GF-D8 (cell line): Measurements from ENCODE around the gene EFCAB9.
"Not testable (repeated sequence)": the region's sequence is repeated elsewhere in the genome, so short reads cannot be mapped to it uniquely, and the experiment has no call there.

Experiments
- DNase-seq: peaks from one replicate; lab custom pipeline; 2025; lab: John Stamatoyannopoulos, UW

The EFCAB9 gene

DNA sequence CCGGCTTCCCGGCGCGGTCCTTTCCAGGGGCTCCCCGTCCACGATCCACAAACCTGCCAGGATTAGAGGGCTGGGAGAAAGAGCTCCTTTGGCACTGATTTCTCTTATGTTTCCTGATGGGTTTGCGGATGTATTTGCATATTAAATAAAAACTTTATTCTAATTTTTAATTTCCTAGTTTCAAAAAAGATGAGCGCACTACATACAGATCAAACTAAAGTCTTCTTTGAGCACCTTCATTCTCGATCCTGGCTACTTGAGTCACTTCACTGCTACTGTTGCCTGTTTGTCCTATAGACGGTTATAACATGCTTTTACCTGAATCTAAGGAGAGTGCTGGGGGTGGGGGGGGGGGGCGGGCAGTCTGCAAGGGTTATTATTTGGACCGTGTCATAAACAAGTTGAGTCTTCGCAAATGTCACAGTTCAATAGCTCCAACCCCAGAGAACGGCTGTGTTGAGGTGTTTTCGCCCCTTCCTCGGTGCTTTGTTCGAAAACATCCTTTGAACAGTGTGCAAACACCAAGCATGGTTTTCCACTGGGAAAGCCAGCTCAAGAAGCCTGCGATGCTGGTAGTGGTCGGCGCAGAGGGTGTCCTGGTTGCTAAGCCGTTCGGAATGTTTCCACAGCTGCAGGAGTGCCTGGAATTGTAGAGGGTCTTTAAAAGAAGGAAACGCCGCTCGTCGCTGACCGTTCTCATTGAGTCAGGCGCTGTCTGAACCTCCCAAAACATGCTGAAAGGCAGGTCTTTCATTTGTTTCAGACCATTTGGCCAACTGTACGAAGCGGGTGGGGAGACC is 4.9 kb upstream of the EFCAB9 start:
- DNase-seq = no peak

DNA sequence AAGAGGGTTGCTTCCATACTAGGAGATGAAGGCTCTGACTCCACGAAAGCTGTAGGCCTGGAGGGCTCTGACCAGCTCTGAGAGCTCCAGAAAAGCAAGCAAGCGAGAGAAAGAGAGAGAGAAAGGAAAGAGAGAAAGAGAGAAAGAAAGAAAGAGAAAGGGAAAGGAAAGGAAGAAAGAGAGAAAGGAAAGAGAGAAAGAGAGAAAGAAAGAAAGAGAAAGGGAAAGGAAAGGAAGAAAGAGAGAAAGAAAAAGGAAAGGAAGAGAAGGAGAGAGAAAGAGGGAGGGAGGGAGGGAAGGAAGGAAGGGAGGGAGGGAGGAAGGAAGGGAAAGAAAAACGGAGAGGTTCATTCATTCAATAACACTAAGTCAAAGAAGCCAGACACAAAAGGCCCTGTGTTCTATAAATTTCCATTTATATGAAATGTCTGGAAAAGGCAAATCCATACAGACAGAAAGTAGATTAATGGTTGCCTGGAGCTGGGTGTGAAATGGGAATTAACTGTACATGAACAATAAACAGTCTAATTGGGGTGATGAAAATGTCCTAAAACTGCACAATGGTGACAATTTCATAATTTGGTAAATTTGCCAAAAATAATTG is 4.2 kb upstream of the EFCAB9 start:
- DNase-seq = no peak

DNA sequence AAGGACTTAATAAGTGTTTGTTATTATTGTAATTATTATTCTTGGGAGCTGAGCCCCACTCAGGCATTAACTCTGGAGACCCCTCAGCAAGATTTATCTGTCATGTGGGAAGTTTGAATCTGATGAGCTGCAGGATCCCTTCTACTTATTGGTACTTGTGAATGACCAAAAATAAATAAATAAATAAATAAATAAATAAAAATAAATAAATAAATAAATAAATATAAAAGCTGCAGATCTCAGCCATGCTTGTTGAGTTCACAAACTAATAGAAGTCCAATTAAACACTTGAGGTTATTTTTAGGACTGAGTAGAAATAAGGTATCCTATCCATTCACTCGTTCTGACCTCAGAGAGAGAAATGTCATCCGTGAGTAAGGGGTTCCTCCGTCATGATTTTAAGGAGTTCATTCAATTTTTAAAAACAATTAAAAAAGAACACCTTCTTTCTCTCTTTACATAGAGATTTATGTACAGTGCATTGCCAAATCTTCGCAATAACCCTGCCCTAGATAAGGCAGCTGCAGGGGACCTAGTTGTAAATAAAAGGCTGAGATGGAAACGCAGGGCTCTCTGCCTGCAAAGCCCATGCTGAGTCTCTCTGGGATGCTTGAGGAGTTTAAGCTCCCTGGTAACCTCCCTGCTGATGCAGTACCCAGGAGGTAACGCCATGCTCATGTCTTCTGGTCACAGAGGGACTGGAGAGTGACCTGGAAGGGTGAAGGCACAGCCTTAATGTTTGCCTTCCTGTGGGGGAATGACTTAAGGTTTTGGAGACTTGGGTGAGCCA is 1.2 kb downstream of the EFCAB9 start:
- no peak for DNase-seq

DNA sequence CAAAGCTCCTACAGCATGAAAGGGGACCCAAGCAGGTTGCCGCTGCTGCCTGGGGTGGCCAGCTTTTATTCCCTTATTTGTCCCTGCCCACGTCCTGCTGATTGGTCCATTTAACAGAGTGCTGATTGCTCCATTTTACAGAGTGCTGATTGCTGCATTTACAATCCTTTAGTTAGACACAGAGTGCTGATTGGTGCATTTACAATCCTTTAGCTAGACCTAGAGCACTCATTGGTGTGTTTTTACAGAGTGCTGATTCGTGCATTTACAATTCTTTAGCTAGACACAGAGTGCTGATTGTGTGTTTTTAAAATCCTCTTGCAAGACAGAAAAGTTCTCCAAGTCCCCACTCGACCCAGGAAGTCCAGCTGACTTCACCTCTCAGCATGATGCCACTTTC is 3.8 kb downstream of the EFCAB9 start:
- DNase-seq = not testable (repeated sequence)

- no peak for DNase-seq
Measured at GRCh38 chr5:172199446-172199845, 5.5 kb downstream of the EFCAB9 start.

GRCh38 chr5:172200476-172200875 is 6.5 kb downstream of the EFCAB9 start:
- DNase-seq = no peak

GRCh38 chr5:172205984-172206383 is 12.0 kb downstream of the EFCAB9 start:
- not testable (repeated sequence) for DNase-seq

DNA sequence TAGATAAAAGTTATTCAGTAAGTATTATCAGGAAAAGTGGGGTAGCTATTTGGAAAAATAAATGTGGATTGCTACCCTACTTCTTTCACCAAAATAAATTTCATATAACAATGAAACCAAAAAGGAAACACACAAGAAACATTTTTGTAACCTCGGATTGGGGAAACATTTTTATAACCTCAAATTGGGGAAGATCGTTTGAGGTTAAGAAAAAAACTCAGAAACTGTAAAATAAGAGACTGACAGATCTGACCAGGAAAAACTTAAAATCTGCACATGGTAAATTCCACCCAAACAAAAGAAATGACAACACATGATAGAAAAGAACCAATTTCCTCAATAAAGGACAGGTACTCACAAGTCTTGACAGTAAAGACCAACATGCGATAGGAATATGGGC is 13.5 kb downstream of the EFCAB9 start:
- peak; percentile 24 for DNase-seq

DNA sequence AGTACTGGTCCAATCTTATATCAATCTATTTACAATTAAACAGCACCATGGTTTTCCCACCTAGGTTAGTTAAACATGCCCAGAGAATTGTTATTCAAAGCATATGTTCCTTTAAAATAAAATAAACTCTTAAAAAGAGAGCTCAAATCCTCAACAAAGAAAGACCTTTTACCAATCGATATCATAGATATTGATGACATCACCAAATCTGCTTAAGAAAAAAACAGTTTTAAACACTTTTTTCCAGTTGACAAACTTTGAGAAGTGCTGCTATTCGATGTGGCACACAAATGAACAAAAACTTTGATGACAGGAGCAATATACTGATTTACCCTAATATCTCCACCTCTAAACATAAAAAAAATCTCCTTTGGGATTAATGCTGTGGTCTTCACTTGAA is 15.7 kb downstream of the EFCAB9 start:
- no peak for DNase-seq

- no peak for DNase-seq
Measured at GRCh38 chr5:172211676-172212075, 17.7 kb downstream of the EFCAB9 start.

GRCh38 chr5:172213126-172213525 is 19.2 kb downstream of the EFCAB9 start:
- DNase-seq = no peak

- no peak for DNase-seq
Measured at GRCh38 chr5:172216345-172216744, 22.4 kb downstream of the EFCAB9 start.

GRCh38 chr5:172219296-172219695 is 25.3 kb downstream of the EFCAB9 start:
- DNase-seq = no peak

GRCh38 chr5:172223901-172224873 is 30.2 kb downstream of the EFCAB9 start:
- DNase-seq = no peak

GRCh38 chr5:172224996-172225395 is 31.0 kb downstream of the EFCAB9 start:
- DNase-seq = no peak

DNA sequence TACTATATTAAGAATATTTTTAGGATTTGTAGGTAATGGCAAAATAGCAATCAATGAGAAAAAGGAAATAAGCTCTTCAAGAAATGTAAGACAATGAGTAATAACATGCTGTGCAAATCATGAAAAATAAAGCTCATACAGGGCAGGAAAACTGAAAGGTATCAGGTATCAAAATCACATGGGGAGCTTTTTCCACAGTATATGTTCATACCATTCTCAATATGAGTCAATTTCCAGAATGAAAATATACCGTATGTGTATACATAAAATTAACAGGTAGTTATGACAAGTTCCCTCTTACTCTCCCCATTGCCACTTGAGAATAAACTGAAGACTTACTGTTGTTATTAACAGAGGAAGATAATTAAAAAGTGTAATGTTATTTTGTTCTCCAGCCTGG is 35.9 kb downstream of the EFCAB9 start:
- DNase-seq = no peak

GRCh38 chr5:172234031-172234430 is 40.1 kb downstream of the EFCAB9 start:
- DNase-seq = no peak

DNA sequence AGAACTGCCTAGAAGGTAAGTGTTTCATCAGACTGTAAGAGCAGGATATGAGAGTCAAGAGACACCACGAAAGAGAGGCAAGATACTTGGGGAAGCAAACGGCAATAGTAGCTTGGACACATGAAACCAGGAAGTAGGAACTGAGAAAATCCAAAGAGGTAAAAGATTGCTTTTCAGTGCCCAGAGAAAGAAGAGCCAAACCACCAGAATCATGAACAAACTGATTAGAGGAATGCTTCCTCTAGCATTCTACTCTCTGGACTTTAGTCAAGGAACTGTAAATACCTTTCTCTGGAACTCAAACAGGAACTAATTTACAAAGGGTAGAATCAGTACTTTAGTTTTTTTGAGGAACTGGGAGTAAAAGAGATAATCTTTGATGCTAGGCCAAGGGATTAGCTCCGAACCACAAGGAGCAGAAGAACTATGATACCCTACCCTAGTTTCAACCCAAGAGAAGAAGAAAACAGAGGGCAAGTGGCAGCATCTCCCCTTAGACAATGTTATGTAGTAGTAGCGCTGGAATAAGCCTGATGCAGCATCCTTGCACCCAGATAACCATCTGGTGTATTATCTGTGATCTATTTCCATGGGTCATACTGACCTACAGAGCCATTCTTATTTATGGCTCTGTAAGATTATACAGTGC is 41.3 kb downstream of the EFCAB9 start:
- DNase-seq = no peak

- no peak for DNase-seq
Measured at GRCh38 chr5:172235827-172236736, 42.1 kb downstream of the EFCAB9 start.

DNA sequence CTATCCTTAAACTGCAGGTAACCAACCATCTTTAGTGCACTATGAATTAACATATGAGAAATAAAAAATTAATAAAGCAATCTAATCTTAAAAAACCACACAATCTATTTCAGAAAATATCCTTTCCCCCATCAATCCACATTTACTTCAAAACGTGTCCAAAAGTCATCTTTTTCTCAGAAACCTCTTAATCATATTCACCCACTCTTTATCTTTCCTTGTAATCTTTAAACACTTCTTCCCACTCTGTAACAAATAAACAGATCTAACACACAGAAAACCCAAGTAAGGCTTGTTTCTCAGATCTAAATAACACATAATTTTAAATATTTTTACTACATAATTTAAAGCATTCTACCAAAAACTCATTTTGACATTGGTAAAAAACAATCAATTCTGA is 44.4 kb downstream of the EFCAB9 start:
- DNase-seq = no peak
